GM10248 (cell line): ENCODE measurements around the gene CDKAL1.

Experiments used
- CTCF ChIA-PET: fragments of 300-600 bp; sonication (Branson Sonifier 250); formaldehyde crosslinking; extraction: SDS; loops from one replicate; lab custom pipeline; 2021; ENCODE audit warnings: antibody characterized with exemption; lab: Yijun Ruan, JAX
- POLR2A ChIA-PET: fragments of 350-650 bp; sonication (Branson Sonifier 250); formaldehyde crosslinking; extraction: SDS; loops from one replicate; lab custom pipeline; 2020; ENCODE audit warnings: antibody characterized with exemption; lab: Yijun Ruan, JAX
- DNase-seq: peaks from one replicate; pipeline ENCODE4 v3.0.0; 2012; ENCODE audit errors: extremely low spot score
- CTCF ChIP-seq: IDR thresholded peaks from 2 replicates; pipeline ENCODE4 v1.5.1; 2012; ENCODE audit warnings: mild to moderate bottlenecking, low read depth; ENCODE audit errors: extremely low read depth, missing control alignments, control extremely low read depth

The CDKAL1 gene

DNA sequence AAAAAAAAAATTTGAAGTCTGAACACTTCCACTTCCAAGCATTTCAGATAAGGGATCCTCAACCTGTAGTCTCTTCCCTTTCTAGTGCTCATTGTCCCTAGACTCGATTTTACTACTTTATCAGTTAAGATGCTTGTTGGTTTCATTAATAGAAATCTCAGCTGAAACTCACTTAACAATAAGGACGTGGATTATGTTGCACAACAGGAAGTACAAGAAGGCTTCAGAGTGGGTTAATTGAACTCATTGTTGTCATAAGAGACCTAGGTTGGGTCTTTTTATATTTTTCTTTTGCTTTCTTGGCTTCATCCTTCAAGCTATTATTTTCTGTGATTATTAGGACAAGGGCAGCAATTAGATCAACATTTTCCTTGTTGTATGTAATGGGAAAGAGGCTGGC is 175.2 kb downstream of the CDKAL1 start:
- no peak for TF ChIP-seq CTCF
- ChIA-PET CTCF (interaction anchor here (1.3 to 1.5 kb wide), 2 partner anchors 14 kb away, joined by 3 to 4 read pairs; no protein-coding TSS in a partner anchor), POLR2A (no interaction called here)
- no peak for DNase-seq

DNA sequence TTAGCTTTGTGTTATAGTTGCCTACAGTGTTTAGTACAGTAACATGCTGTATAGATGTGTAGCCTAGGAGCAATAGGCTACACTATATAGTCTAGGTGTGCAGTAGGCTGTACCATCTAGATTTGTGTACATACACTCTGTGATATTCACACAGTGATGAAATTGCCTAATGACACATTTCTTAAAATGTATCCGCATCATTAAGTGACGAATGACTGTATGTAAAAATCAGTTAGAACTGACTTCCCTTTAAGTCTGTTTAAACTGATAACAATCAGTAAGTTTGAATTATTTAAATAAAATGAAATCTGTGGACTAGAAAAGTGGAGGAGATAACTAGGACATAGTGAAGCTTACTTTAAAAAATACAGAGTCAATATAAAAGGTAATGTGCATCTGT is 176.1 kb downstream of the CDKAL1 start:
- no peak for DNase-seq
- ChIA-PET POLR2A (no interaction called here), CTCF (interaction anchor here (1.3 to 1.7 kb wide), 3 partner anchors 9 to 15 kb away, joined by 3 to 5 read pairs (median 4); no protein-coding TSS in a partner anchor)
- TF ChIP-seq CTCF = no peak

DNA sequence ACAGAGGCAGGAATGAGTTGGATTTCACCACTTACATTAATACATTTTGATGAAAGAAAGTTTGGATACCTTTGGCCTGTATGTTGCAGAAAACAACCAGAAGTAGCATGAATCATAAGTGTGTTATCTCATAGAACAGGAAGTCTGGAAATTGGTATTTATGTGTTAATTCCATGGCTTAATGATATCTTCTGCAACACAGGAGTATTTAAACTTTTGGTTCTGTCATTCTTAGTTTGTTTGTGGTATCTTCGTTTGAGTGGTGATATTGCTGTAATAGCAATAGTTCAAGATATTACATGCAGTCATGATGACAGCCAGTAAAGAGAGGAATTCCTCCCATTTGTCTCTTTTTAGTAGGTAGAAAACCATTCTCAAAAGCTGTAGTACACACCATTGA is 177.3 kb downstream of the CDKAL1 start:
- TF ChIP-seq CTCF = no peak
- DNase-seq = no peak

DNA sequence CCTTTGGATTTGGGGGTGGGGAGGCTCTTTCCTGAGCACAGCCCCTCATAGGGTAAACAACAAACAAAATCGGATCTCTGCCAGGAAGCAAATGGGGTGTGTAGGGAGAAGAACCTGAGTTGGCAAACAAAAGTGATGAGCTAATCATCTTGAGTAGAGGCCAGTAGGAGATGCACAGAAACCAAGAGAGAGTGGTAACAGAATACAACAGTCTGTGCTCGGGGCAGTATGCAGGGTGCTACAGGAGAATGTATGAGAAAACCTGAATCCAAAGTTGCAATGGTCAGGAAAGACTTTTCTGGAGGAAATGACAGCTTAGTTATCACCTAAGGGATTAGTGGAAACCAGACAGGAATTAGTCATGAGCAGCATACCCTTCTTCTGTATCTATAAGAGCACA is 177.8 kb downstream of the CDKAL1 start:
- ChIA-PET CTCF (interaction anchor here (1.7 kb wide), 1 partner anchor 10 kb away, joined by 5 read pairs; no protein-coding TSS in a partner anchor), POLR2A (no interaction called here)
- DNase-seq = no peak
- no peak for TF ChIP-seq CTCF

More for the DNA sequence above, 177.3 kb downstream of the CDKAL1 start:
- CTCF ChIA-PET = interaction anchor here (1.7 kb wide), 1 partner anchor 10 kb away, joined by 5 read pairs; no protein-coding TSS in a partner anchor
- POLR2A ChIA-PET = no interaction called here

DNA sequence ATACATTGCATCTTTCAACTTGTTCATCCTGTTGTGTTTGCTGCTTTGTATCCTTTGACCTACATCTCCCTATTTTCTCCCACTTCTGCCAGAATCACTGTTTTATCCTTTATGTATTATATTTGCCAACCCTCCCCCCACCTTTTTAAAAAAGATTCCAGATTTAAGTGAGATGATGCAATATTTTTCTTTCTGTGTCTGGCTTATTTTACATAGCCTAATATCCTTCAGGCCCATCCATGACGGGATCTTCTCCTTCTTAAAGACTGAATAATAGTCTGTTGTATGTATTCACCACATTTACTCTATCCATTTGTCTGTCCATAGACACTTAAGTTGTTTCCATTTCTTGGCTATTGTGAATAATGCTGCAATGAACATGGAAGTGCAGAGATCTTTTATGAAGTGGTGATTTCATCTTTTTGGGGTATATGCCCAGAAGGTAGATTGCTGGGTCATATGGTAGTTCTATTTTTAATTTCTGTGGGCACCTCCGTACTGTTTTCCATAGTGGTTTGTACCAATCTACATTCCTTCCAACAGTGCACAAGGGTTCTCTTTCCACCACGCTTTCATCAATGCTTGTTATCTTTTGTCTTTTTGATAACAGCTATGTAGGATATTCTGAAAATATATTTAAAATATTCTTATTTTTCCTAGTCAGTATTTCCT is 181.0 kb downstream of the CDKAL1 start:
- no peak for TF ChIP-seq CTCF
- no peak for DNase-seq
- ChIA-PET POLR2A (no interaction called here), CTCF (no interaction called here)

DNA sequence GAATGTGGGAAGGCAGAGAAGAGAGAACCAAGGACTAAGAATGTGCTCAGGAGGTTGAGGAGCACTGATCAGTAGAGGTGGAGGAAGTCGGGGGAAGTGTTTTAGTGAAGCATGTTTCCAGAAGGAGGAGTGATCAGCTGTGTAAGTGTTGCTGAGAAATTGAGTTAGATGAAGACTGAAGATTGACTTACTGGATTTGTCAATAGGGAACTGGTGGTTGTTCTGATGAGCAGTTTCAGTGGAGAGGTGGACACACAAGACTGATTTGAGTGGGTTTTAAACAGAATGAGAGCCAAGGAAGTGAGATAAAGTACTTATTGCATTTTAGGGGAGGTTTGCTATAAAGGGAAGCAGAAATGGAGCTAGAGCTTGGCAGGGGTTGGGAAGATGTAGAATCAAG is 182.6 kb downstream of the CDKAL1 start:
- peak; percentile 41 for DNase-seq
- CTCF ChIA-PET = interaction anchor here (0.9 to 1.3 kb wide), 2 partner anchors 10 to 31 kb away, joined by 3 to 4 read pairs; no protein-coding TSS in a partner anchor
- no peak for TF ChIP-seq CTCF
- POLR2A ChIA-PET = no interaction called here
